DMS53 treated with DMSO at 0.1 percent for 48 hours (cell line): ENCODE data around the gene ADRA2B.
"Not testable (repeated sequence)": the region's sequence is repeated elsewhere in the genome, so short reads cannot be mapped to it uniquely, and the experiment has no call there.

Source experiments
- DNase-seq: peaks from one replicate; lab custom pipeline; 2025; ENCODE audit not compliant: unreplicated experiment; lab: John Stamatoyannopoulos, UW

ADRA2B gene

GRCh38 chr2:96116424-96116878 is at the start of gene ADRA2B:
TSS of gene ADRA2B (minus strand) at chr2:96116571. CDS start at chr2:96116149, 422 bp downstream.
- peak; percentile 43 for DNase-seq

GRCh38 chr2:96164459-96165184 is 48.3 kb upstream of the ADRA2B start:
- DNase-seq = no peak

- DNase-seq = no peak
Measured at GRCh38 chr2:96163768-96164429, 47.5 kb upstream of the ADRA2B start.

- DNase-seq = no peak
Measured at GRCh38 chr2:96163415-96163767, 47.0 kb upstream of the ADRA2B start.

- no peak for DNase-seq
Measured at GRCh38 chr2:96161898-96162297, 45.5 kb upstream of the ADRA2B start.

- DNase-seq = not testable (repeated sequence)
Measured at GRCh38 chr2:96160366-96160765, 44.0 kb upstream of the ADRA2B start.

- DNase-seq = no peak
Measured at GRCh38 chr2:96159084-96159830, 42.9 kb upstream of the ADRA2B start.

GRCh38 chr2:96158554-96158940 is 42.2 kb upstream of the ADRA2B start:
- DNase-seq = no peak

GRCh38 chr2:96157649-96158553 is 41.5 kb upstream of the ADRA2B start:
- no peak for DNase-seq

GRCh38 chr2:96156926-96157648 is 40.7 kb upstream of the ADRA2B start:
- no peak for DNase-seq

- DNase-seq = no peak
Measured at GRCh38 chr2:96156011-96156820, 39.8 kb upstream of the ADRA2B start.

- no peak for DNase-seq
Measured at GRCh38 chr2:96154506-96155380, 38.4 kb upstream of the ADRA2B start.

- no peak for DNase-seq
Measured at GRCh38 chr2:96153991-96154431, 37.6 kb upstream of the ADRA2B start.

GRCh38 chr2:96153291-96153713 is 36.9 kb upstream of the ADRA2B start:
- DNase-seq = no peak

GRCh38 chr2:96152304-96153161 is 36.2 kb upstream of the ADRA2B start:
- no peak for DNase-seq

- DNase-seq = no peak
Measured at GRCh38 chr2:96151595-96152303, 35.4 kb upstream of the ADRA2B start.
